ENCODE measurements around the gene PDGFC.

PDGFC gene

GRCh38 chr4:156729416-156729815 is 242.2 kb downstream of the PDGFC start:
- DNase-seq = no peak

GRCh38 chr4:156725257-156725656 is 246.3 kb downstream of the PDGFC start:
- no peak for DNase-seq

- no peak for DNase-seq
Measured at GRCh38 chr4:156723951-156724668, 247.5 kb downstream of the PDGFC start.

GRCh38 chr4:156718226-156718625 is 253.4 kb downstream of the PDGFC start:
- no peak for DNase-seq

GRCh38 chr4:156711193-156711590 is 260.4 kb downstream of the PDGFC start:
- DNase-seq = no peak
